ENCODE results near the gene TPSD1.
"Not testable (repeated sequence)": the region's sequence is repeated elsewhere in the genome, so short reads cannot be mapped to it uniquely, and the experiment has no call there.

Gene TPSD1

DNA sequence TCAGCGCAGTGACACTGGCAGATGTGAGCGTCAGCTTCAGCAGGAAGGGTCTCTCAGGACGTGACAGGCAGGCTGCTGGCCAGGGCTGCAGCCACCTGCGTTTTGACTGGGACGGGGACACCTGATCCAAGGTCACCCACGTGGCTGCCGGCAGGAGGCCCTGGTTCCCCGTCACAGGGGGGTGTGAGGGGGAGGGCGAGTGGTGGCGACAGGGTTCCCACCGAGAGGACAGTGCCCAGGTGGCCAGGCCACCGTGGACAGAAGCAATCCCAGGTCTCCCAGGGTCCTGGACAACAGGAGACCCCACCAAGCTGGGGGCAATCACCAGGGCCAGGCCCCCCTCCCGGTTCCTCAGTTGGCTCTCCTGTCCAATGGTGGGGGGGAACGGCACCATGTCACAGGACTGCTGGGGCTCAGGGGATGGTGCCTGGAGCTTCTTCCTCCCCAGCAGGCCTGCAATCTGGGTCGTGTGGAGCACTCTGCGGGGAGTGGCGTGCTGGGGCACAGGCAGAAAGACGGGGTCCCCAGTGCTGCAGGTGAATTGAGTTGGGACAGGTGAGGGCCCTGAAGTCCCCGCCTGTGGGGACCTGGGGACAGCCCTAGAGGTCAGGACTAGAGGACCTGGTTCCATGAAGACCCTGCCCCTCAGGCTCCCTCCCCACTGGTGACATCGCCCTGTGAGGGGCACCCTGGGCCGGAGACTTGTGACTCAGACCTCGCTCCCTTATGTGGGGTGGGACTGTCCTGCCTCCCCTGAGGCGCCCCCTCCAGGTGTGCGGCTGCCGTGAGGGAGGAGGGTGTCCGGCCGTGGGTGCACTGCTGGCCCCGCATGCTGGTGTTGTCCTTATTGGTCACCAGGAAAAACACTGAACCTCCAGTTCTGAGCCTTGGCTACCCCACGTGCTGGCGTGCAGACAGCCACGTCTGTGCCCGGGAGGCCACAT is 11.7 kb upstream of the TPSD1 start:
- DNase-seq = not testable (repeated sequence)

GRCh38 chr16:1244881-1245280 is 11.0 kb upstream of the TPSD1 start:
- DNase-seq = no peak

DNA sequence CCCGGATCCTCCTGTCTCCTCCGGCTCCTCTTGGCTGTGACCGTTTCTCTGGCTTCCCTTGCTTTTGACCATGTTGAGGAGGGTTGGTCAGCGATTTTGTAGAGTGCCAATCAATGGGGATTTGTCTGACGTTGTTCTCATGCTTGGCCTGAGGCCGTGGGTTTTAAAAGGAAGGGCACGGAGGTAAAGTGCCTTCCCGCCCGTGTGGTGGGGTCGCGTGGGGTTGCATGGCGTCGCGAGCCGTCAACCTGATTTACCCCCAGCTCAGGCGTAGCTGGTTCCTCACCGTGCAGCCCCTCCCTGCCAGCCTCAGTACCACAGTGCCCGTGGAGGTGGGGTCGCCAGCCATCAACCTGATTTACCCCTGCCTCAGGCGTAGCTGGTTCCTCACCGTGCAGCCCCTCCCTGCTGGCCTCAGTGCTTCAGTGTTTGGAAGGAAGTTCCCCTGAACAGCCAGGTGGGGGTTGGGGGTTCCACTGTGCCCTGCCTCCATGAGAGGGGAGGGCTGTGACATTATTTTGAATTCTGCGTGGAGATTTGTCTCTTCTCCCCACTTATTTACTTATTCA is 10.3 kb upstream of the TPSD1 start:
- DNase-seq = no peak

DNA sequence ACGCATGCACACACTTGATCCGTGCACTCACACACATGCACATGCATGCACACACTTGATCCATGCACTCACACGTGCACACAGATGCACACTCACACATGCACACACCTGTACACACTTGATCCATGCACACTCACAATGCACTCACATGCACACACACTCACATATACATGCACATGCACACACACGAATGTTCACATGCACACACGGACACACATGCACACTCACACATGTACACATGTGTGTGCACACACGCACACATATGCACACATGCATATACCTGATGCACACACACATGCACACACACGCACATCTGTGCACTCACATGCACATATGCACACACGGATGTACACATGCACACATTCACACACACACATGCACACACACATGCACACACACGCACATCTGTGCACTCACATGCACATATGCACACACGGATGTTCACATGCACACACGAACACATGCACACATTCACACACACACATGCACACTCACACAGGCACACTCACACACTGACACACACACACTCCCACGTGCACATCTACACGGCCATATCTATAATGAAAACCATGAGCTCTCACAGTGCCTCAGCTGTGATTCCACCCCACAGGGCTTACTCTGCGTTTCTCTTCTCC is 7.8 kb upstream of the TPSD1 start:
- not testable (repeated sequence) for DNase-seq

DNA sequence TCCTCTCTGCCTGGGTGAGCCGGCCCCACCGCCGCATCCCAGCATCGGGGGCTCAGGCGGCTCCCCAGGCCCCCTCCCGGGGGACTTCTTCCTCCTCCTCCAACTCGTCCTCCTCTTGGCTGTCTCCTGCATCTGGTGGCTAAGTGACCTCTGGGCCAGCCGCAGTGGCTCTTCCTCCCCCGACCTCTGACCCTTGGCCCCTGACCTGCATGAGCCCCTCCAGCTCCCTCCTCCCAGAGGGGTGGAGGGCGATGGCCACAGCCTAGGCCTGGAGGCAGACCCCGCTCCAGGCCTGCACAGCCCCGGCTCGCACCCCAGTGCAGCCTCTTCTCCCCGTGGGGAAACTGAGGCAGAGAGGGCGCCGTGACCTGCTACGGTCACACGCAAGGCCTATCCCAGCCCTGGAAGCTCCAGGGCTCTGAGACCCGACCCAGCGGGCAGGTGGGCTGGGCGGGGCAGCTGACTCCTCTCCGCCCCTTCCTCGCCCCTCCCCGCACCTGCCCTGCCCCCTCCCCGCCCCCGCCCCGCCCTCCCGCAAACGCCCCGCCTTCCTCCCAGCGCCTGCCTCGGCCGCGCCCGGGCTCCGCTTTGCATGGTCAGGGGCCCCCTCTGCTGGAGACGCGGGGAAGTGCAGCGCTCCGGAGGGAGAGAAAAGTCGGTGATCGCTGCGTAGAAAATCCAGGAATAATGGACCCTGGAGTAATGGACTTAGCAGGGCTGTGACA is 6.7 kb upstream of the TPSD1 start:
- not testable (repeated sequence) for DNase-seq

GRCh38 chr16:1253701-1254364 is 2.0 kb upstream of the TPSD1 start:
- not testable (repeated sequence) for DNase-seq

DNA sequence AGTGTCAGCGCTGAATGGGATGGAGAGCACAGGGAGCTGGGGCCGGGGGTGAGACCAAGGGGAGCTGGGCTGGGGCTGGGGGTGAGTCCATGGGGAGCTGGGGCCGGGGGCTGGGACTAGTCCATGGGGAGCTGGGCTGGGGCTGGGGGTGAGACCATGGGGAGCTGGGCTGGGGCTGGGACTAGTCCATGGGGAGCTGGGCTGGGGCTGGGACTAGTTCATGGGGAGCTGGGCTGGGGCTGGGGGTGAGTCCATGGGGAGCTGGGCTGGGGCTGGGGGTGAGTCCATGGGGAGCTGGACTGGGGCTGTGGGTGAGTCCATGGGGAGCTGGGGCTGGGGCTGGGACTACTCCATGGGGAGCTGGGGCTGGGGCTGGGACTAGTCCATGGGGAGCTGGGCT is 1.0 kb upstream of the TPSD1 start:
- DNase-seq = not testable (repeated sequence)

GRCh38 chr16:1256296-1256873 is 516 bp downstream of the TPSD1 start:
- not testable (repeated sequence) for DNase-seq

- no peak for DNase-seq
These were observed 1.0 kb downstream of the TPSD1 start for GRCh38 chr16:1256874-1257322.

GRCh38 chr16:1257561-1258224 is 1.8 kb downstream of the TPSD1 start:
- DNase-seq = no peak

- no peak for DNase-seq
These were observed 2.3 kb downstream of the TPSD1 start for GRCh38 chr16:1258225-1258600.

GRCh38 chr16:1258906-1259759 is 3.3 kb downstream of the TPSD1 start:
- no peak for DNase-seq

GRCh38 chr16:1259760-1260068 is 3.8 kb downstream of the TPSD1 start:
- DNase-seq = no peak

GRCh38 chr16:1260101-1260680 is 4.3 kb downstream of the TPSD1 start:
- no peak for DNase-seq

GRCh38 chr16:1261131-1261892 is 5.4 kb downstream of the TPSD1 start:
- DNase-seq = no peak

- DNase-seq = no peak
These were observed 6.5 kb downstream of the TPSD1 start for GRCh38 chr16:1262210-1262845.

DNA sequence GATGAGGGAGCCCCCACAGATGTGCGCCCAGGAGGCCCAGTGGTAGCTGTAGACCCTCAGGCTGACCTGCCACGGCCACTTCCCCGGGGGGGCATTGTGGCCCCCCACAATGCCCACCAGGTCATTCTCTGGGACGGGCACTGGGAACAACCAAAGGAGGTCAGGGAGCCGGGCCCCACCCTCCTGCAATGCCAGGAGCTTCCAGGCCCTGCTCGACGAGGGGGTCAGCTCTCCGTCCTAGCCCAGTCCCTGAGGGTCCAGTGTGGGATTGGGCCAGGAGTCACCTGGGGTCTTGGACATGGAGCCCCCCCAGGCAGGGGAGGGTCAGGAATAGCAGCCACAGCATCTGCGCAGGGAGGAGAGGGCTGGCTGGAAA is 7.0 kb downstream of the TPSD1 start:
- DNase-seq = no peak

GRCh38 chr16:1263591-1264344 is 7.9 kb downstream of the TPSD1 start:
- DNase-seq = no peak

Data from amniotic stem cell (primary cell).